Caki2 (cell line): ENCODE measurements around the gene TM7SF2. TPM values are rescaled to one million over a fixed set of nuclear protein-coding genes. Genes with fewer than 3 reads are reported as not detected.

ENCODE experiments used
- total RNA-seq: library from RNA; depleted of rRNA; stranded (reverse); fragments of >200 nt; shearing (Covaris generic); gene quantifications from 2 replicates; pipeline ENCODE4 v1.2.3, GENCODE V29; 2014; ENCODE audit warnings: low replicate concordance; rRNA removed

TM7SF2 gene
- total RNA-seq, 1 experiment from 2014 or later, result 19.1 TPM

Other genes with a start within 250 kb of the TM7SF2 start
- 53.4 and 68.3 TPM in 2 replicates for gene EHD1, start 233.3 kb upstream of the TM7SF2 start, total RNA-seq
- gene ATG2A, start 194.7 kb upstream of the TM7SF2 start, total RNA-seq, result 4.8 and 11.1 TPM in 2 replicates
- gene PPP2R5B, start 187.2 kb upstream of the TM7SF2 start, total RNA-seq, result 13.2 and 16.0 TPM in 2 replicates
- gene GPHA2, start 176.0 kb upstream of the TM7SF2 start, total RNA-seq, result not detected in 2 replicates
- 0.38 TPM in 1 of 2 replicates, not detected in the other for gene MAJIN, start 139.8 kb upstream of the TM7SF2 start, total RNA-seq
- 2.3 TPM in 1 of 2 replicates, not detected in the other for gene BATF2, start 114.9 kb upstream of the TM7SF2 start, total RNA-seq
- 118 and 140 TPM in 2 replicates for gene ARL2, start 97.7 kb upstream of the TM7SF2 start, total RNA-seq
- gene SNX15, start 84.4 kb upstream of the TM7SF2 start, total RNA-seq, result 14.2 and 16.8 TPM in 2 replicates
- gene SAC3D1, start 70.7 kb upstream of the TM7SF2 start, total RNA-seq, result 63.6 and 72.7 TPM in 2 replicates
- 0.88 TPM in 1 of 2 replicates, not detected in the other for gene NAALADL1, start 53.3 kb upstream of the TM7SF2 start, total RNA-seq
- 41.7 and 63.4 TPM in 2 replicates for gene CDCA5, start 27.8 kb upstream of the TM7SF2 start, total RNA-seq
- 39.6 and 78.3 TPM in 2 replicates for gene ZFPL1, start 27.6 kb upstream of the TM7SF2 start, total RNA-seq
- 115 and 146 TPM in 2 replicates for gene VPS51, start 15.7 kb upstream of the TM7SF2 start, total RNA-seq
- 11.4 and 16.5 TPM in 2 replicates for gene ZNHIT2, start 5.8 kb downstream of the TM7SF2 start, total RNA-seq
- gene FAU, start 10.3 kb downstream of the TM7SF2 start, total RNA-seq, result 139 and 153 TPM in 2 replicates
- gene MRPL49, start 10.4 kb downstream of the TM7SF2 start, total RNA-seq, result 66.7 and 84.9 TPM in 2 replicates
- 4.3 and 5.4 TPM in 2 replicates for gene SYVN1, start 22.6 kb downstream of the TM7SF2 start, total RNA-seq
- gene SPDYC, start 58.4 kb downstream of the TM7SF2 start, total RNA-seq, result not detected in 2 replicates
- gene CAPN1, start 70.1 kb downstream of the TM7SF2 start, total RNA-seq, result 67.8 and 128 TPM in 2 replicates
- 8.7 and 15.5 TPM in 2 replicates for gene POLA2, start 150.1 kb downstream of the TM7SF2 start, total RNA-seq
- gene CDC42EP2, start 203.0 kb downstream of the TM7SF2 start, total RNA-seq, result 4.6 TPM in 1 of 2 replicates, not detected in the other
- gene DPF2, start 222.0 kb downstream of the TM7SF2 start, total RNA-seq, result 29.8 and 61.4 TPM in 2 replicates
- 0.23 and 1.5 TPM in 2 replicates for gene TIGD3, start 242.9 kb downstream of the TM7SF2 start, total RNA-seq